T-helper 17 cell (primary cell): ENCODE measurements around the gene TCAP. TPM values are rescaled to one million over a fixed set of nuclear protein-coding genes. Genes with fewer than 3 reads are reported as not detected.
"Not testable (repeated sequence)": the region's sequence is repeated elsewhere in the genome, so short reads cannot be mapped to it uniquely, and the experiment has no call there.

Experiments used
- ATAC-seq: fragments of 150-1000 bp; cut with Tn5 transposase; 2 replicates; pipeline ENCODE4 v1.10.0; 2021; ENCODE audit warnings: mild to moderate bottlenecking, moderate library complexity
- DNase-seq, 3 donors: peaks; one replicate each; pipeline versions ENCODE4 v3.0.0 to v3.0.0-alpha.2; 2020 to 2021
- H3K9me3 ChIP-seq: one replicate; pipeline ENCODE4 v1.7.0; 2013; ENCODE audit warnings: low read length, mild to moderate bottlenecking; ENCODE audit not compliant: control insufficient read depth, poor library complexity, severe bottlenecking
- H3K27ac Mint-ChIP-seq: one replicate; pipeline ENCODE4 v1.8.0; 2022; ENCODE audit warnings: mild to moderate bottlenecking, moderate library complexity, mixed read lengths
- H3K27me3 Mint-ChIP-seq: one replicate; pipeline ENCODE4 v1.8.0; 2022; ENCODE audit warnings: mixed read lengths
- H3K36me3 Mint-ChIP-seq: one replicate; pipeline ENCODE4 v1.8.0; 2022; ENCODE audit warnings: low read depth, mixed read lengths
- H3K4me1 Mint-ChIP-seq: one replicate; pipeline ENCODE4 v1.8.0; 2022; ENCODE audit warnings: mild to moderate bottlenecking, mixed read lengths
- H3K4me3 Mint-ChIP-seq: one replicate; pipeline ENCODE4 v1.8.0; 2022; ENCODE audit warnings: mild to moderate bottlenecking, moderate library complexity, mixed read lengths
- total RNA-seq, 4 donors: library from RNA in 2 of 4; stranded (reverse) in 2 of 4; gene quantifications; one replicate each; pipeline ENCODE4 v1.2.3 and lab custom pipeline; 2022 to 2026

TCAP gene
- total RNA-seq, 2 donors from 2014 or later, result 1.5 to 3.1 TPM

- no peak for ATAC-seq
- no peaks in the 10 kb centered on the region for H3K27me3 Mint-ChIP-seq
- H3K4me3 Mint-ChIP-seq, result no peak overlapping the region
- H3K27ac Mint-ChIP-seq, result peak overlapping the region; percentile 16
- no peaks in the 10 kb centered on the region for H3K36me3 Mint-ChIP-seq
- no peaks in the 10 kb centered on the region for H3K9me3 ChIP-seq
- peaks cover 13% of the 10 kb centered on the region for H3K4me1 Mint-ChIP-seq
- no peak for DNase-seq
Observed at GRCh38 chr17:39709998-39710964, 45.1 kb downstream of the TCAP start.

DNA sequence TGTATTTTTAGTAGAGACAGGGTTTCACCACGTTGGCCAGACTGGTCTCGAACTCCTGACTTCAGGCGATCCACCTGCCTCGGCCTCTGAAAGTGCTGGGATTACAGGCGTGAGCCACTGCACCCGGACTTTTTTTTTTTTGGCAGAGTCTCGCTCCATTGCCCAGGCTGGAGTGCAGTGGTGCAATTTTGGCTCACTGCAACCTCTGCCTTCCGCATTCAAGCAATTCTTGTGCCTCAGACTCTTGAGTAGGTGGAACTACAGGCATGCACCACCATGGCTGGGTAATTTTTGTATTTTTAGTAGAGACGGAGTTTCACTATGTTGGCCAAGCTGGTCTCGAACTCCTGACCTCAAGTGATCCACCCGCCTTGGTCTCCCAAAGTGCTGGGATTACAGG is 45.9 kb downstream of the TCAP start:
- H3K27me3 Mint-ChIP-seq, H3K36me3 Mint-ChIP-seq, ATAC-seq, DNase-seq, H3K4me3 Mint-ChIP-seq, H3K9me3 ChIP-seq, H3K27ac Mint-ChIP-seq: not testable (repeated sequence)
- peaks cover 13% of the 10 kb centered on the region for H3K4me1 Mint-ChIP-seq

GRCh38 chr17:39711851-39712250 is 46.7 kb downstream of the TCAP start:
- ATAC-seq, result no peak
- H3K27me3 Mint-ChIP-seq, result no peaks in the 10 kb centered on the region
- H3K4me1 Mint-ChIP-seq, result peaks cover 10% of the 10 kb centered on the region
- no peak for DNase-seq
- no peaks in the 10 kb centered on the region for H3K36me3 Mint-ChIP-seq
- H3K27ac Mint-ChIP-seq, result no peak overlapping the region
- no peaks in the 10 kb centered on the region for H3K9me3 ChIP-seq
- H3K4me3 Mint-ChIP-seq, result no peak overlapping the region

DNA sequence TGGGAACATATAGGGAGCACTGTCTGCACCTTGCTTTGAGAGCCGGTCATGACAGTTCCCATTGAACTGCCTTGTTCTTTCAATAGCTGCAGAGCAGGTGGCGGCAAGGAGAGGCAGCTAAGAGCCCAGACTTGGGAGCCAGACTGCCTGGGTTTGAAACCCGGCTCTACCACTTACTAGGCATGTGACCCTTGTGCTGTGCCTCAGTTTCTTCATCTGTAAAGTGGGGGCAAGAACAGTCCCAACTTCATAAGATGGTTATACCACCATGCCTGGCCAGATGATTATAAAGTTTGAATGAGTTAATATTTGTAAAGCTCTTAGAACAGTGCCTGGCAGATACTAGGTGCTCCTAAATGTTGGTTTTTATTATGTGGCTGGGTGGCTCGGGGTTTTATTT is 49.1 kb downstream of the TCAP start:
- H3K4me3 Mint-ChIP-seq, result no peak overlapping the region
- H3K9me3 ChIP-seq, result no peaks in the 10 kb centered on the region
- ATAC-seq, result no peak
- peaks cover 4% of the 10 kb centered on the region for H3K4me1 Mint-ChIP-seq
- H3K27ac Mint-ChIP-seq, result no peak overlapping the region
- DNase-seq, result no peak
- H3K36me3 Mint-ChIP-seq, result no peaks in the 10 kb centered on the region
- no peaks in the 10 kb centered on the region for H3K27me3 Mint-ChIP-seq

- Mint-ChIP-seq H3K27me3 (no peaks in the 10 kb centered on the region), H3K4me1 (peaks cover 2% of the 10 kb centered on the region), H3K4me3 (no peak overlapping the region), H3K27ac (no peak overlapping the region), H3K36me3 (no peaks in the 10 kb centered on the region)
- no peak for DNase-seq
- H3K9me3 ChIP-seq, result no peaks in the 10 kb centered on the region
- no peak for ATAC-seq
Observed at GRCh38 chr17:39715375-39716072, 50.4 kb downstream of the TCAP start.

Other genes starting within 250 kb of the TCAP start
- 10 to 100 TPM; 37.8 to 41.3 TPM for gene MED1, start 214.1 kb upstream of the TCAP start, total RNA-seq
- gene CDK12, start 203.9 kb upstream of the TCAP start, total RNA-seq, result 100 to 1,000 TPM in 1 of 2 donors, 10 to 100 TPM in 1; 97.4 to 105 TPM
- not detected for gene NEUROD2, start 57.4 kb upstream of the TCAP start, total RNA-seq
- gene PPP1R1B, start 38.4 kb upstream of the TCAP start, total RNA-seq, result under 1 TPM; 0.22 to 0.42 TPM
- 10 to 100 TPM; 60.9 to 67.2 TPM for gene STARD3, start 28.2 kb upstream of the TCAP start, total RNA-seq
- not detected for gene PNMT, start 3.1 kb downstream of the TCAP start, total RNA-seq
- gene PGAP3, start 22.7 kb downstream of the TCAP start, total RNA-seq, result 10 to 100 TPM; 28.8 to 31.3 TPM
- 1 to 10 TPM; 1.3 to 3.5 TPM for gene ERBB2, start 34.7 kb downstream of the TCAP start, total RNA-seq
- gene MIEN1, start 65.2 kb downstream of the TCAP start, total RNA-seq, result 10 to 100 TPM; 36.9 to 41.8 TPM
- gene GRB7, start 72.6 kb downstream of the TCAP start, total RNA-seq, result not detected
- gene IKZF3, start 199.0 kb downstream of the TCAP start, total RNA-seq, result 100 to 1,000 TPM; 106 to 113 TPM
- under 1 TPM in 1 of 2 donors, not detected in 1; 0.37 TPM for gene ZPBP2, start 202.9 kb downstream of the TCAP start, total RNA-seq